Measurements from ENCODE around the gene PDK4. TPM values are rescaled to one million over a fixed set of nuclear protein-coding genes. Genes with fewer than 3 reads are reported as not detected.

The PDK4 gene
- total RNA-seq, 2 donors from 2014 or later: 11.1 to 27.6 TPM

GRCh38 chr7:95537468-95537867, 58.8 kb downstream of the PDK4 start:
- no peak overlapping the region for H3K27ac ChIP-seq
- no peak overlapping the region for H3K4me3 ChIP-seq
- H3K9me3 ChIP-seq: no peaks in the 10 kb centered on the region
- intact Hi-C loops (cut with DNase I): no loop called here
- H3K4me1 ChIP-seq: no peaks in the 10 kb centered on the region
- H3K9ac ChIP-seq (ENCODE audit: low read depth in 2 of 2, low read length in 2 of 2): no peak overlapping the region
- DNase-seq: no peak
- H3K36me3 ChIP-seq: no peaks in the 10 kb centered on the region
- H3K27me3 ChIP-seq: no peaks in the 10 kb centered on the region
- TF ChIP-seq CTCF (IDR thresholded peaks at IDR 0.05): no peak

DNA sequence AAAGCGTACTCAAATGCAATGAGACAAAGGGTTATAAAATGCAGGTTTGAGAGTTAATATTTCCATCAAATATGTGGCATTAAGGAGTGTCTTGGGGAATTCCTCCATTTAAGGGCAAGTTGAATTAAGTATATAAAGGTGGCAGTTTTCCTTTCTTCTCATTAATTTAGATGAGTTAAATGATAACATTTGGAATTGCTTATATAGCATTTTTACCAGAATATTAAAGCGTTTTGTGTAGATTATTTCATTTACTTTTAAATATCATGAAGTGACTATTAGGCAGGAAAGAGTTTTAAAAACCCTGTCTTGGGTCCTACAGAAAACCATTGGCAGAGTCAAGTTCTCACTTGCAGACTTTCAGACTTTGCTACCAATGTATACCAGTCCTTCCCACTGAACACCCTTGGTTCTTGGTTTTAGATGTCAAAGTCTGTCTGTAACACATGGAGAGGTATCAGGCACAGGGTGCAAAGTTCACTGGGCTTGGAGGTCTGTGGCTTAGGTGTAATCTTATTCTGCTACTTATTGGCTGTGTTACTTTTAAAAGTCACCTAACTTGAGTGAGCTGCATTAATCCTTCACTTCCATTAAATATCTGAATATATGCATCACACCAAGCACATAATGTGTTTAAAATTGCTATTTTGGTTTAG, 59.5 kb downstream of the PDK4 start:
- H3K36me3 ChIP-seq: no peaks in the 10 kb centered on the region
- H3K27ac ChIP-seq: no peak overlapping the region
- H3K9ac ChIP-seq (ENCODE audit: low read depth in 2 of 2, low read length in 2 of 2): no peak overlapping the region
- intact Hi-C loops (cut with DNase I): no loop called here
- no peaks in the 10 kb centered on the region for H3K4me1 ChIP-seq
- no peaks in the 10 kb centered on the region for H3K27me3 ChIP-seq
- H3K4me3 ChIP-seq: no peak overlapping the region
- no peak for DNase-seq
- TF ChIP-seq CTCF (IDR thresholded peaks at IDR 0.05): no peak
- H3K9me3 ChIP-seq: no peaks in the 10 kb centered on the region

DNA sequence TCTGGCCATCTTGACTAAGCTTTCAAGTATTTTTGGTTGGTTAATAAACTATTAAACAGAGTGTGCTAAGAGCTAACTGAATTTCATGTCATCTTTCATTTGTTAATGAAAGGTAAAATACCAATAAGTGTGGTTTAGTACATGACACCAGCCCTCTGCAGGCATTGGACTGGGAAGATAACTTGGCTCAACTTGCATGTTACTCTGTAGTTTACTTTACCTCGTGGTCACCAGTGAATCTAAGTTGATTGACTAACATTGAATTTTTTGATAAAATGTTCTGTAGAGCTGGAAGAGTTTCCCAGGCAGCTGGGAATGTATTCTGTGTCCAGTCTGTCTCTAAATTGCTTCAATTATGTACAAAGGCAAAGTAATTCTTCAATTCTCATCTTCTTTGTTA, 60.7 kb downstream of the PDK4 start:
- no peak for TF ChIP-seq CTCF (IDR thresholded peaks at IDR 0.05)
- no peak overlapping the region for H3K9ac ChIP-seq (ENCODE audit: low read depth in 2 of 2, low read length in 2 of 2)
- no peak for DNase-seq
- H3K36me3 ChIP-seq: no peaks in the 10 kb centered on the region
- H3K9me3 ChIP-seq: no peaks in the 10 kb centered on the region
- H3K4me1 ChIP-seq: no peaks in the 10 kb centered on the region
- intact Hi-C loops (cut with DNase I): no loop called here
- H3K4me3 ChIP-seq: no peak overlapping the region
- no peak overlapping the region for H3K27ac ChIP-seq
- no peaks in the 10 kb centered on the region for H3K27me3 ChIP-seq

- Histone ChIP-seq H3K27ac (no peak overlapping the region), H3K36me3 (no peaks in the 10 kb centered on the region), H3K27me3 (no peaks in the 10 kb centered on the region), H3K4me3 (no peak overlapping the region), H3K4me1 (no peaks in the 10 kb centered on the region), H3K9me3 (no peaks in the 10 kb centered on the region), H3K9ac (ENCODE audit: low read depth in 2 of 2, low read length in 2 of 2) (no peak overlapping the region)
- no peak for DNase-seq
- intact Hi-C loops (cut with DNase I): no loop called here
- TF ChIP-seq CTCF (IDR thresholded peaks at IDR 0.05): no peak
Observed at GRCh38 chr7:95534796-95535195, 61.5 kb downstream of the PDK4 start.

Other genes starting within 250 kb of the PDK4 start
- 1 to 10 TPM; 3.0 to 3.5 TPM for gene PON3, start 200.1 kb downstream of the PDK4 start, total RNA-seq
- 10 to 100 TPM; 89.8 to 99.4 TPM for gene PON2, start 161.5 kb downstream of the PDK4 start, total RNA-seq
- gene ASB4, start 110.6 kb downstream of the PDK4 start, total RNA-seq: under 1 TPM; 0.15 to 0.32 TPM
- gene DYNC1I1, start 176.0 kb upstream of the PDK4 start, total RNA-seq: 1 to 10 TPM in 1 of 2 donors, under 1 TPM in 1; 0.54 to 1.8 TPM